ENCODE results near the gene PLAGL1. TPM values are rescaled to one million over a fixed set of nuclear protein-coding genes. Genes with fewer than 3 reads are reported as not detected.

Gene PLAGL1
- total and polyA plus RNA-seq, 2 of the 8 experiments (the other 6 are each of a cell fraction or from before 2014, with no cell fraction given) = 0.94 to 1.1 TPM

DNA sequence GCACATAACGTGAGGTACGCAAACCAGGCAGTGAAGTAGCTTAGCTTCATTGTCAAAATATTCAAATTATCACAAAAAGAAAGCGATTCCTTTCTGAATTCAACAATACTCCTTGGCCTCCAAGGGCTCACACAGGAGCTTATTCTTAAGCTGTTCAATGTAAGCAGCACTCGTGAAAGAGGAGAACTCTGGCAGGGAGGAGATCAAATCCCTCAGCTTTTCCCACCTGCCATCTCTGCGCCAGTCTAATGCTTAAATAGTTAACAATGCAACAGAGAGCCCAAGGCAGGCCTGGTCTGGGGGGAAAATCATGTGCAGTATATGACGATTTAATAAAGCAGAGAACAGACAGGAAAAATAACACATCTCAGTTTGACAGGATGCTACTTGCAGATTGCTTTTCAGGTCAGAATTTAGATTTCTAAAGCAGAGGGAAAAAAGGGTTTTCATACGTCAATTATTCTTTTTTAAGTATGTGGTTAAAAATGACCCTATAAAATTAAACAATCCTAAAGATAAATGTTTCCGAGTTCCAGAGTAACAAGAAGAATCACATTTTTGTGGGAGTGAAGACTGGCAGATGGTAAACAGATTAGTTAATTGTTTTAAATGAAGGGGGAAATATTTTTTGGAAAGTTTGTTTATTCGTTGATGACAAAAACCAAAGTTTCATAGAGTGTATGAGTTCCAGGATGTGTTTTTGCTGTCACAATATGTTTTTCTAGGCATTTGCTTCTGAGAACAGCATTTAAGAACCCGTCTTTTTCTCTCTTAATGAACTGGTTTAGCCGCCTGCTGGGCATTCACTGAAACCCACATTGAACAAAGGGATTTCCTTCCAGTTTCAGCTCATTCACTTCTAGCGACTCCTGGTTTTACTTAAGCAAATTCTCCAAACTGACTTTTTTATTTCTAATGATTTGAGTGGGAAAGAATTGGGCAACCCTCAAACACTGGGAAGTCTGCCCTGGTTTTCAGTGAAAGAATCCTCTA lies 45.9 kb downstream of the PLAGL1 start (continued):
- TF ChIP-seq RAD21 (IDR thresholded peaks at IDR 0.05 in 1 of 2, conservative IDR thresholded peaks at IDR 0.05 in 1 of 2; ENCODE audit: low read depth in 2 of 2, low read length in 2 of 2) (peak in 1 of 2 experiments; percentile 43; a peak in 2 of 4 replicates), CHD1 (IDR thresholded peaks at IDR 0.05; ENCODE audit: low read depth, low read length) (no peak), JUND (IDR thresholded peaks at IDR 0.05; ENCODE audit: low read length) (no peak)
- TF ChIP-seq, protein P1, sequence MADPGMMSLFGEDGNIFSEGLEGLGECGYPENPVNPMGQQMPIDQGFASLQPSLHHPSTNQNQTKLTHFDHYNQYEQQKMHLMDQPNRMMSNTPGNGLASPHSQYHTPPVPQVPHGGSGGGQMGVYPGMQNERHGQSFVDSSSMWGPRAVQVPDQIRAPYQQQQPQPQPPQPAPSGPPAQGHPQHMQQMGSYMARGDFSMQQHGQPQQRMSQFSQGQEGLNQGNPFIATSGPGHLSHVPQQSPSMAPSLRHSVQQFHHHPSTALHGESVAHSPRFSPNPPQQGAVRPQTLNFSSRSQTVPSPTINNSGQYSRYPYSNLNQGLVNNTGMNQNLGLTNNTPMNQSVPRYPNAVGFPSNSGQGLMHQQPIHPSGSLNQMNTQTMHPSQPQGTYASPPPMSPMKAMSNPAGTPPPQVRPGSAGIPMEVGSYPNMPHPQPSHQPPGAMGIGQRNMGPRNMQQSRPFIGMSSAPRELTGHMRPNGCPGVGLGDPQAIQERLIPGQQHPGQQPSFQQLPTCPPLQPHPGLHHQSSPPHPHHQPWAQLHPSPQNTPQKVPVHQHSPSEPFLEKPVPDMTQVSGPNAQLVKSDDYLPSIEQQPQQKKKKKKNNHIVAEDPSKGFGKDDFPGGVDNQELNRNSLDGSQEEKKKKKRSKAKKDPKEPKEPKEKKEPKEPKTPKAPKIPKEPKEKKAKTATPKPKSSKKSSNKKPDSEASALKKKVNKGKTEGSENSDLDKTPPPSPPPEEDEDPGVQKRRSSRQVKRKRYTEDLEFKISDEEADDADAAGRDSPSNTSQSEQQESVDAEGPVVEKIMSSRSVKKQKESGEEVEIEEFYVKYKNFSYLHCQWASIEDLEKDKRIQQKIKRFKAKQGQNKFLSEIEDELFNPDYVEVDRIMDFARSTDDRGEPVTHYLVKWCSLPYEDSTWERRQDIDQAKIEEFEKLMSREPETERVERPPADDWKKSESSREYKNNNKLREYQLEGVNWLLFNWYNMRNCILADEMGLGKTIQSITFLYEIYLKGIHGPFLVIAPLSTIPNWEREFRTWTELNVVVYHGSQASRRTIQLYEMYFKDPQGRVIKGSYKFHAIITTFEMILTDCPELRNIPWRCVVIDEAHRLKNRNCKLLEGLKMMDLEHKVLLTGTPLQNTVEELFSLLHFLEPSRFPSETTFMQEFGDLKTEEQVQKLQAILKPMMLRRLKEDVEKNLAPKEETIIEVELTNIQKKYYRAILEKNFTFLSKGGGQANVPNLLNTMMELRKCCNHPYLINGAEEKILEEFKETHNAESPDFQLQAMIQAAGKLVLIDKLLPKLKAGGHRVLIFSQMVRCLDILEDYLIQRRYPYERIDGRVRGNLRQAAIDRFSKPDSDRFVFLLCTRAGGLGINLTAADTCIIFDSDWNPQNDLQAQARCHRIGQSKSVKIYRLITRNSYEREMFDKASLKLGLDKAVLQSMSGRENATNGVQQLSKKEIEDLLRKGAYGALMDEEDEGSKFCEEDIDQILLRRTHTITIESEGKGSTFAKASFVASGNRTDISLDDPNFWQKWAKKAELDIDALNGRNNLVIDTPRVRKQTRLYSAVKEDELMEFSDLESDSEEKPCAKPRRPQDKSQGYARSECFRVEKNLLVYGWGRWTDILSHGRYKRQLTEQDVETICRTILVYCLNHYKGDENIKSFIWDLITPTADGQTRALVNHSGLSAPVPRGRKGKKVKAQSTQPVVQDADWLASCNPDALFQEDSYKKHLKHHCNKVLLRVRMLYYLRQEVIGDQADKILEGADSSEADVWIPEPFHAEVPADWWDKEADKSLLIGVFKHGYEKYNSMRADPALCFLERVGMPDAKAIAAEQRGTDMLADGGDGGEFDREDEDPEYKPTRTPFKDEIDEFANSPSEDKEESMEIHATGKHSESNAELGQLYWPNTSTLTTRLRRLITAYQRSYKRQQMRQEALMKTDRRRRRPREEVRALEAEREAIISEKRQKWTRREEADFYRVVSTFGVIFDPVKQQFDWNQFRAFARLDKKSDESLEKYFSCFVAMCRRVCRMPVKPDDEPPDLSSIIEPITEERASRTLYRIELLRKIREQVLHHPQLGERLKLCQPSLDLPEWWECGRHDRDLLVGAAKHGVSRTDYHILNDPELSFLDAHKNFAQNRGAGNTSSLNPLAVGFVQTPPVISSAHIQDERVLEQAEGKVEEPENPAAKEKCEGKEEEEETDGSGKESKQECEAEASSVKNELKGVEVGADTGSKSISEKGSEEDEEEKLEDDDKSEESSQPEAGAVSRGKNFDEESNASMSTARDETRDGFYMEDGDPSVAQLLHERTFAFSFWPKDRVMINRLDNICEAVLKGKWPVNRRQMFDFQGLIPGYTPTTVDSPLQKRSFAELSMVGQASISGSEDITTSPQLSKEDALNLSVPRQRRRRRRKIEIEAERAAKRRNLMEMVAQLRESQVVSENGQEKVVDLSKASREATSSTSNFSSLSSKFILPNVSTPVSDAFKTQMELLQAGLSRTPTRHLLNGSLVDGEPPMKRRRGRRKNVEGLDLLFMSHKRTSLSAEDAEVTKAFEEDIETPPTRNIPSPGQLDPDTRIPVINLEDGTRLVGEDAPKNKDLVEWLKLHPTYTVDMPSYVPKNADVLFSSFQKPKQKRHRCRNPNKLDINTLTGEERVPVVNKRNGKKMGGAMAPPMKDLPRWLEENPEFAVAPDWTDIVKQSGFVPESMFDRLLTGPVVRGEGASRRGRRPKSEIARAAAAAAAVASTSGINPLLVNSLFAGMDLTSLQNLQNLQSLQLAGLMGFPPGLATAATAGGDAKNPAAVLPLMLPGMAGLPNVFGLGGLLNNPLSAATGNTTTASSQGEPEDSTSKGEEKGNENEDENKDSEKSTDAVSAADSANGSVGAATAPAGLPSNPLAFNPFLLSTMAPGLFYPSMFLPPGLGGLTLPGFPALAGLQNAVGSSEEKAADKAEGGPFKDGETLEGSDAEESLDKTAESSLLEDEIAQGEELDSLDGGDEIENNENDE (IDR thresholded peaks at IDR 0.05; ENCODE audit: insufficient replicate concordance, low read length) = peak; percentile 85
- TF ChIP-seq, protein P2, sequence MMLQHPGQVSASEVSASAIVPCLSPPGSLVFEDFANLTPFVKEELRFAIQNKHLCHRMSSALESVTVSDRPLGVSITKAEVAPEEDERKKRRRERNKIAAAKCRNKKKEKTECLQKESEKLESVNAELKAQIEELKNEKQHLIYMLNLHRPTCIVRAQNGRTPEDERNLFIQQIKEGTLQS (IDR thresholded peaks at IDR 0.05; ENCODE audit: insufficient read depth, low read depth, low read length) = no peak
